ENCODE results near the gene BRD3. TPM values are rescaled to one million over a fixed set of nuclear protein-coding genes. Genes with fewer than 3 reads are reported as not detected.

BRD3 gene
- total RNA-seq, 1 experiment from 2014 or later = 40.7 TPM

DNA sequence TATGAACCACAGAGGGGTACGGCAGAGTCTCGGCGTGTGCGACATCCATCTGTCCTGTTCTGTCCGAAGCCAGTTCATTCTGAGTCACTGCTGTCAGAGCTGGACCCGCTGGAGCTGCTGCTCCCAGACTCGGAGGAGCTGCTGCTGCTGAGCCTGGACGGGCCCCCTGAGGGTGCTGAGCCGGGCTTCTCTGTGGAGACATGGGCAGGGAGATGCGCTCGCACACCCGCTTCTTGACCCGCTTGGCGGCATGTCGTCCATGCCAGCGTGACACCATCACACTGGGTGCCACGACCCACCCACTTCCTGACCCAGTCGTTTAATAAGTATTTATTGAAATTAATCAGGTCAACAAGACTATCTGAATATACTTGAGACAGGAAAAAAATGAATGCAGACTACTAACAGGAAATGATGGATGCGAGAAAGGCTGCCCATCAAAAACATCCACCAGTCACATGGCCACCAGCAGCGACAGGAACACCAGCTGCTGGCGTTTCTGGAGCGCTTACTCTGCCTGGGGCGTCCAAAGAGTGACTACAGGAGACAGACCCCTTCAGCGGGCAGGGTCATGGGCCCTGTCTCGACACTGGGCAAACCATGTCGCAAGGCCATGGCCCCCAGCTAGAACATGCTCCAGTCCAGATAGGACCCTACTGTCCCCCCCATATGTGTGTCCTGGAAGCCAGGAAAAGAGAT, 34.2 kb downstream of the BRD3 start:
- intact Hi-C loops (cut with micrococcal nuclease) = no loop called here
- no peaks in the 10 kb centered on the region for H3K9me3 ChIP-seq (ENCODE audit: control insufficient read depth in 1 of 2, insufficient read depth in 1 of 2, low read depth in 1 of 2, low read length in 2 of 2)
- H3K4me2 ChIP-seq (ENCODE audit: low read length) = no peak overlapping the region
- CTCF ChIA-PET = no interaction called here
- no peak for DNase-seq (ENCODE audit: low read depth, low spot score)
- ATAC-seq = no peak
- no peaks in the 10 kb centered on the region for H3K9me2 ChIP-seq (ENCODE audit: insufficient read depth)
- no TSS peak for BruUV-seq (replicated peaks)
- no peaks in the 10 kb centered on the region for H3K79me2 ChIP-seq (ENCODE audit: insufficient read depth, low read length)
- no peak overlapping the region for H2AFZ ChIP-seq (ENCODE audit: low read depth, low read length, poor library complexity, severe bottlenecking)
- H3K4me3 ChIP-seq (replicated peaks in 1 of 2; ENCODE audit: low read depth in 1 of 2, low read length in 2 of 2) = no peak overlapping the region
- H3K9ac ChIP-seq (ENCODE audit: low read length) = no peak overlapping the region
- POLR2A ChIA-PET = no interaction called here
- H3K27ac ChIP-seq (ENCODE audit: low read depth, low read length) = no peak overlapping the region
- H3K36me3 ChIP-seq (ENCODE audit: control insufficient read depth in 1 of 2, insufficient read depth in 2 of 2, low read length in 2 of 2) = peaks cover 14 to 17% of the 10 kb centered on the region in 2 experiments; a peak in 2 of 4 replicates
- H4K20me1 ChIP-seq (ENCODE audit: insufficient read depth) = no peaks in the 10 kb centered on the region
- RAD21 ChIA-PET (ENCODE audit: low non-redundant PET in 1 of 2, low total read pairs in 2 of 2, uncharacterized antibody in 2 of 2, unreplicated experiment in 2 of 2) = no interaction called here
- H3K4me1 ChIP-seq (ENCODE audit: control insufficient read depth in 1 of 2, insufficient read depth in 2 of 2, low read length in 2 of 2) = no peaks in the 10 kb centered on the region
- no peaks in the 10 kb centered on the region for H3K27me3 ChIP-seq (ENCODE audit: insufficient read depth, low read length)
- no peak for TF ChIP-seq ZNF274 (IDR thresholded peaks at IDR 0.05; ENCODE audit: low read depth, low read length)
- no peak for TF ChIP-seq EGR1 (IDR thresholded peaks at IDR 0.05; ENCODE audit: low read depth)
- no peak for TF ChIP-seq YY1 (IDR thresholded peaks at IDR 0.05; ENCODE audit: extremely low read depth, insufficient replicate concordance, low read depth, low read length)

- Histone ChIP-seq H2AFZ (ENCODE audit: low read depth, low read length, poor library complexity, severe bottlenecking) (no peak overlapping the region), H3K9ac (ENCODE audit: low read length) (no peak overlapping the region), H3K4me2 (ENCODE audit: low read length) (no peak overlapping the region), H3K4me1 (ENCODE audit: control insufficient read depth in 1 of 2, insufficient read depth in 2 of 2, low read length in 2 of 2) (no peaks in the 10 kb centered on the region), H4K20me1 (ENCODE audit: insufficient read depth) (no peaks in the 10 kb centered on the region), H3K9me3 (ENCODE audit: control insufficient read depth in 1 of 2, insufficient read depth in 1 of 2, low read depth in 1 of 2, low read length in 2 of 2) (no peaks in the 10 kb centered on the region), H3K27ac (ENCODE audit: low read depth, low read length) (no peak overlapping the region), H3K4me3 (replicated peaks in 1 of 2; ENCODE audit: low read depth in 1 of 2, low read length in 2 of 2) (no peak overlapping the region), H3K79me2 (ENCODE audit: insufficient read depth, low read length) (no peaks in the 10 kb centered on the region), H3K27me3 (ENCODE audit: insufficient read depth, low read length) (no peaks in the 10 kb centered on the region), H3K36me3 (ENCODE audit: control insufficient read depth in 1 of 2, insufficient read depth in 2 of 2, low read length in 2 of 2) (peaks cover 14 to 15% of the 10 kb centered on the region in 2 experiments; a peak in 2 of 4 replicates), H3K9me2 (ENCODE audit: insufficient read depth) (no peaks in the 10 kb centered on the region)
- ATAC-seq = no peak
- no peak for TF ChIP-seq ZFX (IDR thresholded peaks at IDR 0.05)
- TF ChIP-seq ZNF274 (IDR thresholded peaks at IDR 0.05; ENCODE audit: low read depth, low read length) = no peak
- TF ChIP-seq, protein P1, sequence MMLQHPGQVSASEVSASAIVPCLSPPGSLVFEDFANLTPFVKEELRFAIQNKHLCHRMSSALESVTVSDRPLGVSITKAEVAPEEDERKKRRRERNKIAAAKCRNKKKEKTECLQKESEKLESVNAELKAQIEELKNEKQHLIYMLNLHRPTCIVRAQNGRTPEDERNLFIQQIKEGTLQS (IDR thresholded peaks at IDR 0.05) = no peak
- TF ChIP-seq, protein P2, sequence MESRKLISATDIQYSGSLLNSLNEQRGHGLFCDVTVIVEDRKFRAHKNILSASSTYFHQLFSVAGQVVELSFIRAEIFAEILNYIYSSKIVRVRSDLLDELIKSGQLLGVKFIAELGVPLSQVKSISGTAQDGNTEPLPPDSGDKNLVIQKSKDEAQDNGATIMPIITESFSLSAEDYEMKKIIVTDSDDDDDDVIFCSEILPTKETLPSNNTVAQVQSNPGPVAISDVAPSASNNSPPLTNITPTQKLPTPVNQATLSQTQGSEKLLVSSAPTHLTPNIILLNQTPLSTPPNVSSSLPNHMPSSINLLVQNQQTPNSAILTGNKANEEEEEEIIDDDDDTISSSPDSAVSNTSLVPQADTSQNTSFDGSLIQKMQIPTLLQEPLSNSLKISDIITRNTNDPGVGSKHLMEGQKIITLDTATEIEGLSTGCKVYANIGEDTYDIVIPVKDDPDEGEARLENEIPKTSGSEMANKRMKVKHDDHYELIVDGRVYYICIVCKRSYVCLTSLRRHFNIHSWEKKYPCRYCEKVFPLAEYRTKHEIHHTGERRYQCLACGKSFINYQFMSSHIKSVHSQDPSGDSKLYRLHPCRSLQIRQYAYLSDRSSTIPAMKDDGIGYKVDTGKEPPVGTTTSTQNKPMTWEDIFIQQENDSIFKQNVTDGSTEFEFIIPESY (IDR thresholded peaks at IDR 0.05; ENCODE audit: extremely low read depth, insufficient replicate concordance, low read length) = no peak
- DNase-seq (ENCODE audit: low read depth, low spot score) = no peak
- intact Hi-C loops (cut with micrococcal nuclease) = no loop called here
- POLR2A ChIA-PET = no interaction called here
- CTCF ChIA-PET = no interaction called here
- BruUV-seq (replicated peaks) = no TSS peak
- RAD21 ChIA-PET (ENCODE audit: low non-redundant PET in 1 of 2, low total read pairs in 2 of 2, uncharacterized antibody in 2 of 2, unreplicated experiment in 2 of 2) = no interaction called here
Measured at GRCh38 chr9:134032456-134033222, 35.2 kb downstream of the BRD3 start.

Data from HCT116 (cell line).